ENCODE results near the gene TMEM182.

GRCh38 chr2:102724016-102724490 lies 37.8 kb upstream of the TMEM182 start:
- TF ChIP-seq CTCF (IDR thresholded peaks at IDR 0.05) (no peak), POLR2A (IDR thresholded peaks at IDR 0.05) (no peak)

Data from Peyer's patch (tissue), 4 donors.